ENCODE measurements around the gene HYI. TPM values are rescaled to one million over a fixed set of nuclear protein-coding genes. Genes with fewer than 3 reads are reported as not detected.
"Not testable (repeated sequence)": the region's sequence is repeated elsewhere in the genome, so short reads cannot be mapped to it uniquely, and the experiment has no call there.

Gene HYI
- 10 to 100 TPM in 2 of 4 donors, 1 to 10 TPM in 2; 7.4 to 13.4 (median 10.7) TPM for total RNA-seq

GRCh38 chr1:43453442-43454269 lies at the start of gene HYI:
Gene HYI, minus strand, starts transcription at chr1:43453931. Its CDS starts 138 bp downstream, at chr1:43453793.
- DNase-seq (peak; percentile 63 to 75), ATAC-seq (peak; percentile 70 to 73)
- H3K36me3 ChIP-seq: peaks cover 0 to 30% of the 10 kb centered on the region in 2 donors
- TF ChIP-seq POLR2A (IDR thresholded peaks at IDR 0.05): peak in 1 of 2 donors; percentile 8
- no peak for TF ChIP-seq CTCF (IDR thresholded peaks at IDR 0.05 in 4 of 5, conservative IDR thresholded peaks at IDR 0.05 in 1 of 5)
- no peaks in the 10 kb centered on the region for H3K9me3 ChIP-seq
- H3K27me3 ChIP-seq: no peaks in the 10 kb centered on the region
- in situ Hi-C loops (cut with MboI; ENCODE audit: low sequenced_read_pairs in 4 of 4): no loop called here
- peaks cover 4 to 14% of the 10 kb centered on the region in 2 donors for H3K4me1 ChIP-seq
- H3K27ac ChIP-seq: peak within 1 kb of the TSS; percentile 77 to 89 (median 82)
- intact Hi-C loops (cut with DNase I; ENCODE audit: low total_unique reads): loop anchor here (5.0 kb wide), 1 partner anchor 86 kb away; the partner anchor contains the start of gene ELOVL1
- H3K4me3 ChIP-seq: peak within 1 kb of the TSS; percentile 50 to 72 (median 64)

GRCh38 chr1:43501806-43502205 lies 48.1 kb upstream of the HYI start:
- H3K27ac ChIP-seq; H3K27me3 ChIP-seq; intact Hi-C loops (cut with DNase I; ENCODE audit: low total_unique reads); H3K9me3 ChIP-seq; in situ Hi-C loops (cut with MboI; ENCODE audit: low sequenced_read_pairs in 4 of 4); H3K36me3 ChIP-seq; H3K4me1 ChIP-seq; H3K4me3 ChIP-seq; ATAC-seq; DNase-seq: not testable (repeated sequence)

- Histone ChIP-seq H3K36me3 (no peaks in the 10 kb centered on the region), H3K4me1 (no peaks in the 10 kb centered on the region), H3K27me3 (no peaks in the 10 kb centered on the region), H3K9me3 (no peaks in the 10 kb centered on the region), H3K4me3 (no peak overlapping the region), H3K27ac (no peak overlapping the region)
- TF ChIP-seq POLR2A (IDR thresholded peaks at IDR 0.05): no peak
- in situ Hi-C loops (cut with MboI; ENCODE audit: low sequenced_read_pairs in 4 of 4): no loop called here
- ATAC-seq (no peak), DNase-seq (no peak)
- intact Hi-C loops (cut with DNase I; ENCODE audit: low total_unique reads): no loop called here
These were observed 46.2 kb upstream of the HYI start for GRCh38 chr1:43499898-43500297.

GRCh38 chr1:43495204-43495603 lies 41.5 kb upstream of the HYI start:
- TF ChIP-seq POLR2A (IDR thresholded peaks at IDR 0.05): no peak
- intact Hi-C loops (cut with DNase I; ENCODE audit: low total_unique reads): no loop called here
- H3K4me3 ChIP-seq: no peak overlapping the region
- no peaks in the 10 kb centered on the region for H3K4me1 ChIP-seq
- in situ Hi-C loops (cut with MboI; ENCODE audit: low sequenced_read_pairs in 4 of 4): no loop called here
- H3K27ac ChIP-seq: no peak overlapping the region
- ATAC-seq (no peak), DNase-seq (no peak)
- H3K9me3 ChIP-seq: no peaks in the 10 kb centered on the region
- H3K27me3 ChIP-seq: no peaks in the 10 kb centered on the region
- H3K36me3 ChIP-seq: no peaks in the 10 kb centered on the region

- no peak for TF ChIP-seq CTCF (IDR thresholded peaks at IDR 0.05 in 4 of 5, conservative IDR thresholded peaks at IDR 0.05 in 1 of 5)
- TF ChIP-seq POLR2A (IDR thresholded peaks at IDR 0.05): no peak
- intact Hi-C loops (cut with DNase I; ENCODE audit: low total_unique reads): no loop called here
- H3K9me3 ChIP-seq: no peaks in the 10 kb centered on the region
- H3K27ac ChIP-seq: no peak overlapping the region
- no peaks in the 10 kb centered on the region for H3K36me3 ChIP-seq
- no peaks in the 10 kb centered on the region for H3K27me3 ChIP-seq
- DNase-seq (no peak), ATAC-seq (no peak)
- no peak overlapping the region for H3K4me3 ChIP-seq
- in situ Hi-C loops (cut with MboI; ENCODE audit: low sequenced_read_pairs in 4 of 4): no loop called here
- H3K4me1 ChIP-seq: no peaks in the 10 kb centered on the region
These were observed 40.1 kb upstream of the HYI start for GRCh38 chr1:43493661-43494450.

- H3K27ac ChIP-seq: no peak overlapping the region
- no peaks in the 10 kb centered on the region for H3K27me3 ChIP-seq
- H3K9me3 ChIP-seq: no peaks in the 10 kb centered on the region
- ATAC-seq (no peak), DNase-seq (no peak)
- no peaks in the 10 kb centered on the region for H3K36me3 ChIP-seq
- no peaks in the 10 kb centered on the region for H3K4me1 ChIP-seq
- TF ChIP-seq POLR2A (IDR thresholded peaks at IDR 0.05) (no peak), CTCF (IDR thresholded peaks at IDR 0.05 in 4 of 5, conservative IDR thresholded peaks at IDR 0.05 in 1 of 5) (no peak)
- intact Hi-C loops (cut with DNase I; ENCODE audit: low total_unique reads) (no loop called here), in situ Hi-C loops (cut with MboI; ENCODE audit: low sequenced_read_pairs in 4 of 4) (no loop called here)
- no peak overlapping the region for H3K4me3 ChIP-seq
These were observed 39.1 kb upstream of the HYI start for GRCh38 chr1:43492826-43493225.
